ENCODE data around the gene MPST. TPM values are rescaled to one million over a fixed set of nuclear protein-coding genes. Genes with fewer than 3 reads are reported as not detected.
A peak's percentile ranks its signal among the peaks of the same experiment; 100 is the strongest.

The MPST gene
- polyA plus RNA-seq (23.5 to 37.9 TPM (median 27.8 TPM) in 3 replicates), polyA minus RNA-seq (10.2 to 28.2 TPM (median 13.3 TPM) in 3 replicates)
- polyA plus RNA-seq (2011; ENCODE audit: low read depth), result 27.4 TPM
- 19.4 and 72.4 TPM in 2 replicates for polyA plus RNA-seq (2011; cell fraction: cytosol; rRNA removed)
- 19.5 and 29.2 TPM in 2 replicates for polyA plus RNA-seq (2011; cell fraction: nucleus; rRNA removed)
- polyA plus RNA-seq (2012; ENCODE audit: low replicate concordance), result 44.0 and 49.8 TPM in 2 replicates
- 114 TPM for polyA minus RNA-seq (2011; cell fraction: cytosol; rRNA and poly(A)+ RNA removed)
- polyA minus RNA-seq (2011; cell fraction: nucleus; rRNA and poly(A)+ RNA removed), result 7.4 and 10.4 TPM in 2 replicates

GRCh38 chr22:37019309-37020191 lies at the start of gene MPST, which contains the start of gene TST:
Gene MPST, plus strand, starts transcription at chr22:37019742. Its CDS starts 95 bp downstream, at chr22:37019837.
Gene TST, minus strand, starts transcription at chr22:37019447. Its CDS starts 715 bp downstream, at chr22:37018732.
- DNase-seq (ENCODE audit: low read depth, low spot score) (no peak), FAIRE-seq (no peak)
- peak within 1 kb of the TSS; percentile 85 for H3K4me2 ChIP-seq (ENCODE audit: control insufficient read depth, extremely low read depth, insufficient read depth, low read depth, low read length)
- TF ChIP-seq CTCF (optimal IDR thresholded peaks at IDR 0.05 in 1 of 3, IDR thresholded peaks at IDR 0.05 in 1 of 3, conservative IDR thresholded peaks at IDR 0.05 in 1 of 3; ENCODE audit: extremely low read depth in 1 of 3, insufficient read depth in 2 of 3, low read length in 3 of 3) (peak in 2 of 3 experiments; percentile 2 to 5), EZH2 (IDR thresholded peaks at IDR 0.05; ENCODE audit: low read length) (no peak)
- peaks cover 8% of the 10 kb centered on the region for H3K79me2 ChIP-seq (ENCODE audit: control insufficient read depth, insufficient read depth, low read length)
- peak within 1 kb of the TSS; percentile 91 for H2AFZ ChIP-seq (ENCODE audit: control insufficient read depth, low read length)
- dilution Hi-C loops (cut with MboI; ENCODE audit: extremely low pct_ligation_motif_present, low sequenced_read_pairs), result no loop called here
- peaks cover 3 to 7% of the 10 kb centered on the region in 2 experiments for H3K36me3 ChIP-seq (ENCODE audit: control insufficient read depth in 2 of 2, extremely low read depth in 1 of 2, insufficient read depth in 2 of 2, low read length in 2 of 2)
- H3K9ac ChIP-seq (ENCODE audit: control insufficient read depth, extremely low read depth, insufficient read depth, low read length), result peak within 1 kb of the TSS; percentile 81
- H3K9me3 ChIP-seq (ENCODE audit: control insufficient read depth, low read depth, low read length), result no peaks in the 10 kb centered on the region
- no peaks in the 10 kb centered on the region for H4K20me1 ChIP-seq (ENCODE audit: control insufficient read depth, extremely low read depth, insufficient read depth, low read length)
- peak within 1 kb of the TSS; percentile 86 to 94 (median 92) for H3K4me3 ChIP-seq (ENCODE audit: control insufficient read depth in 2 of 3, extremely low read depth in 1 of 3, insufficient read depth in 2 of 3, low read depth in 1 of 3, low read length in 3 of 3)
- peak within 1 kb of the TSS; percentile 76 for H3K27ac ChIP-seq (ENCODE audit: control insufficient read depth, insufficient read depth, low read length)
- H3K27me3 ChIP-seq (ENCODE audit: control insufficient read depth, extremely low read depth, insufficient read depth, low read length), result no peaks in the 10 kb centered on the region
- no peaks in the 10 kb centered on the region for H3K9me1 ChIP-seq (ENCODE audit: control insufficient read depth, extremely low read depth, insufficient read depth, low read length)
- H3K4me1 ChIP-seq (ENCODE audit: control insufficient read depth, extremely low read depth, insufficient read depth, low read length), result peaks cover 8% of the 10 kb centered on the region

GRCh38 chr22:36971341-36972125 lies 48.0 kb upstream of the MPST start:
- peaks cover 5% of the 10 kb centered on the region for H3K27me3 ChIP-seq (ENCODE audit: control insufficient read depth, extremely low read depth, insufficient read depth, low read length)
- no peak overlapping the region for H2AFZ ChIP-seq (ENCODE audit: control insufficient read depth, low read length)
- no peaks in the 10 kb centered on the region for H3K36me3 ChIP-seq (ENCODE audit: control insufficient read depth in 2 of 2, extremely low read depth in 1 of 2, insufficient read depth in 2 of 2, low read length in 2 of 2)
- no peak for TF ChIP-seq CTCF (optimal IDR thresholded peaks at IDR 0.05 in 1 of 3, IDR thresholded peaks at IDR 0.05 in 1 of 3, conservative IDR thresholded peaks at IDR 0.05 in 1 of 3; ENCODE audit: extremely low read depth in 1 of 3, insufficient read depth in 2 of 3, low read length in 3 of 3)
- no peak for TF ChIP-seq EZH2 (IDR thresholded peaks at IDR 0.05; ENCODE audit: low read length)
- no peaks in the 10 kb centered on the region for H3K79me2 ChIP-seq (ENCODE audit: control insufficient read depth, insufficient read depth, low read length)
- no peaks in the 10 kb centered on the region for H3K4me1 ChIP-seq (ENCODE audit: control insufficient read depth, extremely low read depth, insufficient read depth, low read length)
- no peaks in the 10 kb centered on the region for H4K20me1 ChIP-seq (ENCODE audit: control insufficient read depth, extremely low read depth, insufficient read depth, low read length)
- no peak overlapping the region for H3K4me3 ChIP-seq (ENCODE audit: control insufficient read depth in 2 of 3, extremely low read depth in 1 of 3, insufficient read depth in 2 of 3, low read depth in 1 of 3, low read length in 3 of 3)
- dilution Hi-C loops (cut with MboI; ENCODE audit: extremely low pct_ligation_motif_present, low sequenced_read_pairs), result no loop called here
- no peaks in the 10 kb centered on the region for H3K9me1 ChIP-seq (ENCODE audit: control insufficient read depth, extremely low read depth, insufficient read depth, low read length)
- no peak overlapping the region for H3K4me2 ChIP-seq (ENCODE audit: control insufficient read depth, extremely low read depth, insufficient read depth, low read depth, low read length)
- DNase-seq (ENCODE audit: low read depth, low spot score) (no peak), FAIRE-seq (peak; percentile 5)
- H3K9ac ChIP-seq (ENCODE audit: control insufficient read depth, extremely low read depth, insufficient read depth, low read length), result no peak overlapping the region
- H3K9me3 ChIP-seq (ENCODE audit: control insufficient read depth, low read depth, low read length), result no peaks in the 10 kb centered on the region
- H3K27ac ChIP-seq (ENCODE audit: control insufficient read depth, insufficient read depth, low read length), result no peak overlapping the region

All from keratinocyte (primary cell).